CD4-positive, alpha-beta T cell treated with Interleukin-1 beta for 1 hour (primary cell): ENCODE results near the gene DENND1A.
A peak's percentile ranks its signal among the peaks of the same experiment; 100 is the strongest.
"Not testable (repeated sequence)": the region's sequence is repeated elsewhere in the genome, so short reads cannot be mapped to it uniquely, and the experiment has no call there.

ENCODE experiments used
- DNase-seq, 2 donors: peaks; one replicate each; pipeline ENCODE4 v3.0.0-alpha.2; 2020 to 2022

DENND1A gene, protein sequence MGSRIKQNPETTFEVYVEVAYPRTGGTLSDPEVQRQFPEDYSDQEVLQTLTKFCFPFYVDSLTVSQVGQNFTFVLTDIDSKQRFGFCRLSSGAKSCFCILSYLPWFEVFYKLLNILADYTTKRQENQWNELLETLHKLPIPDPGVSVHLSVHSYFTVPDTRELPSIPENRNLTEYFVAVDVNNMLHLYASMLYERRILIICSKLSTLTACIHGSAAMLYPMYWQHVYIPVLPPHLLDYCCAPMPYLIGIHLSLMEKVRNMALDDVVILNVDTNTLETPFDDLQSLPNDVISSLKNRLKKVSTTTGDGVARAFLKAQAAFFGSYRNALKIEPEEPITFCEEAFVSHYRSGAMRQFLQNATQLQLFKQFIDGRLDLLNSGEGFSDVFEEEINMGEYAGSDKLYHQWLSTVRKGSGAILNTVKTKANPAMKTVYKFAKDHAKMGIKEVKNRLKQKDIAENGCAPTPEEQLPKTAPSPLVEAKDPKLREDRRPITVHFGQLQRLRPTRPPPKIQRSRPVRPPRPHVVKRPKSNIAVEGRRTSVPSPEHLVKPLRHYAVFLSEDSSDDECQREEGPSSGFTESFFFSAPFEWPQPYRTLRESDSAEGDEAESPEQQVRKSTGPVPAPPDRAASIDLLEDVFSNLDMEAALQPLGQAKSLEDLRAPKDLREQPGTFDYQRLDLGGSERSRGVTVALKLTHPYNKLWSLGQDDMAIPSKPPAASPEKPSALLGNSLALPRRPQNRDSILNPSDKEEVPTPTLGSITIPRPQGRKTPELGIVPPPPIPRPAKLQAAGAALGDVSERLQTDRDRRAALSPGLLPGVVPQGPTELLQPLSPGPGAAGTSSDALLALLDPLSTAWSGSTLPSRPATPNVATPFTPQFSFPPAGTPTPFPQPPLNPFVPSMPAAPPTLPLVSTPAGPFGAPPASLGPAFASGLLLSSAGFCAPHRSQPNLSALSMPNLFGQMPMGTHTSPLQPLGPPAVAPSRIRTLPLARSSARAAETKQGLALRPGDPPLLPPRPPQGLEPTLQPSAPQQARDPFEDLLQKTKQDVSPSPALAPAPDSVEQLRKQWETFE

DNA sequence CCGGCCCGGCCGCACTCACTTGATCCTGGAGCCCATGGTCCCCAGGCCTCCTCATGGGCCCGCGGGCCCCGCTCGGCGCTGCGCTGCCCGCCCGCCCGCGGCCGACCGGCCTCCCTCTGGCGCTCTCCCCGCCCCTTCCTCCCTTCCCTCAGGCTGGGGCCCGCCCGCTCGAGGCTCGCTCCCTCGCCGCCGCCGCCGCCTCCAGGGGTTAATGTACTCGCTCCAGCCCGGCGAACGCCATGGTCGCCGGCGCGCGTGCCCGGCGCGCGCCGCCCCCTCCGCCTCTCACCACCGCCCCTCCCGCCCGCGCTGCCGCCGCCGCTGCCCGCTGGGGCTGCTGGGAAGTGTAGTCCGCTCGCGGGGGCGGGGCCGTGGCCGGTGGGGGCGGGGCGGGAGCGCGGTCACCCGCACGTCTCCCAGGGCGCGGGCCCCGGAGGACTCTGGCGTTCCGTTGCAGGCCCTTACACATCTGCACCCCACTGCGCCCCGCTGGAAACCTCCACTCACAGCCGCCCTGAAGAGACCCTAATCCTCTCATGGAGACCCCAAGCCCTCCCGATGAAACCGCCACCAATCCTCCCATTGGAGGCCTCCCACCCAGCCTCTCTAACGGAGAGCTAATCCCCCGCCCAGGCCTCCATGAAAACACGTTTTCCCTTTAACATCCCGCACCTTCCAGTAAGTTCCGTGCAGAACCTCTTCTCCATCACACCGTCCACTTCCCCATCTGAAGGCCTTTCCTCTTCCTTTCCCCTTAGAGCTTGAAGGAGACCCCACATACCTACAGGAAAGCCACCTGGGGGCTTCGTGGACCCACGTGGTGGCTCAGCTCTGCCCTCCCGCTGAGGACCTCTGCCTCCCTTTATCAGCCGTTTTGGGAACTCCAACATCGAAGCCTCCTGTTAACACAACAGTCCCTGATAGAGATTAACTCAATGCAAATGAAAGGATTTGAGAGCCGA lies at the start of gene DENND1A:
Gene DENND1A (minus strand): TSS at position 257 of the 962 bp plus-strand sequence. CDS start 221 bp downstream, at position 36.
- peak; percentile 91 to 92 for DNase-seq

GRCh38 chr9:123978981-123979380 lies 49.1 kb upstream of the DENND1A start:
- DNase-seq = no peak

DNA sequence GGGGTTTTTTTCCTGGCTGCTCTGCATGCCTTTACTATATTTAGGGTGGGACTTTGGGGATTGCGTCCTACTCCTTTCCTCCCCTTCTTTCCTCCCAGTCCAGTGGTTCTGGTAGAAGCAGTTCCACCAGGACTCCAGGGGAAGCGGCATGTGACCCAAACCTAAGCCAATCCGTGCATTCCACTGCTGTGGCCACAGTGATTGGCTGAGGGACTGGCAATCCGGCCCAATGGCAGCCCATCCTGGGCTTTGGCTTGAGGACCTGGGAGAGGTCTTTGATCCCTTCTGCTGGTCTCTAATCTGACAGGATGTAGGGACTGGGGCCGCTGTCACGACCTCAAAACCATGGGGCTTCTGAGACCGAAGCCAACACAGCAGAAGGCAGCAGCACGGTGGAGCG lies 46.7 kb upstream of the DENND1A start:
- not testable (repeated sequence) for DNase-seq

GRCh38 chr9:123975871-123976270 lies 45.9 kb upstream of the DENND1A start:
- DNase-seq = no peak

DNA sequence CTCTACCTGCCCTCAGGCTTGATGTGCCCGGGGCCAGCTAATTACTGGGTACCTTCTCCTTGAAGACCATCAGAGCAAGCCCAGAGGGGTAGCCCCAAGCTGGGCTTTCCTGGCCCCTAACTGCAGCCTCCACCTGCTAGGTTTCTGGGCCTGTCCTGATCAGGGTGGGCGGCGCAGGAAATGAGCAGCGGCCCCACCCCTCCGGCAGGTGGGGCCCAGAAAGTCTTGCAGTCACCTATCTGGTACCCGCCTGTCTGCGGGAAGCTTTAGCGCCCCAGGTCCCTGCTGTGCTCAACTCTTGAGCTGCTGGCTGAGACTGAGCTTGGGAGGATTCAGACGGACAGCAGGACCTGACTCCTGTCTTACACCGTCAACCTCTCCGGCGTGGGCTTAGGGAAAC lies 44.5 kb upstream of the DENND1A start:
- no peak for DNase-seq

GRCh38 chr9:123973590-123974223 lies 43.8 kb upstream of the DENND1A start:
- DNase-seq = no peak

- DNase-seq = no peak
Observed at GRCh38 chr9:123972618-123973017, 42.7 kb upstream of the DENND1A start.

DNA sequence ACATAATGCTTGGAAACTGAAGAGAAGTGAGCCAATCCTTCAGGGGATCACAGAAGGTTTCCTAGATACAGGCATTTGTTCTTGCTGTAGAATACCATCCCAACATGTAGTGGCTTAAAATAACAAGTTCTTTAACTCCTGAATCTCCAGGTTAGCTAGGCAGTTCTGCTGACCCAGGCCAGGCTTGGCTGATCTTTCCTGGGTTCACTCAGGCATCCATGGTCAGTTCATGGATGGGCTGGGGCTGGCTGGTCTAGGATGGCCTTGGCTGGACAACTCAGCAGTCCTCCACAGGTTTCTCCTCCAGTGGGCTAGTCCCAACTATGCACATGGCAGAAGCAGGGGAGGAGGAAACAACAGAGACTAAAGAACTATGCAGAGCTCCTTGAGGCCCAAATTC lies 37.4 kb upstream of the DENND1A start:
- DNase-seq = no peak

DNA sequence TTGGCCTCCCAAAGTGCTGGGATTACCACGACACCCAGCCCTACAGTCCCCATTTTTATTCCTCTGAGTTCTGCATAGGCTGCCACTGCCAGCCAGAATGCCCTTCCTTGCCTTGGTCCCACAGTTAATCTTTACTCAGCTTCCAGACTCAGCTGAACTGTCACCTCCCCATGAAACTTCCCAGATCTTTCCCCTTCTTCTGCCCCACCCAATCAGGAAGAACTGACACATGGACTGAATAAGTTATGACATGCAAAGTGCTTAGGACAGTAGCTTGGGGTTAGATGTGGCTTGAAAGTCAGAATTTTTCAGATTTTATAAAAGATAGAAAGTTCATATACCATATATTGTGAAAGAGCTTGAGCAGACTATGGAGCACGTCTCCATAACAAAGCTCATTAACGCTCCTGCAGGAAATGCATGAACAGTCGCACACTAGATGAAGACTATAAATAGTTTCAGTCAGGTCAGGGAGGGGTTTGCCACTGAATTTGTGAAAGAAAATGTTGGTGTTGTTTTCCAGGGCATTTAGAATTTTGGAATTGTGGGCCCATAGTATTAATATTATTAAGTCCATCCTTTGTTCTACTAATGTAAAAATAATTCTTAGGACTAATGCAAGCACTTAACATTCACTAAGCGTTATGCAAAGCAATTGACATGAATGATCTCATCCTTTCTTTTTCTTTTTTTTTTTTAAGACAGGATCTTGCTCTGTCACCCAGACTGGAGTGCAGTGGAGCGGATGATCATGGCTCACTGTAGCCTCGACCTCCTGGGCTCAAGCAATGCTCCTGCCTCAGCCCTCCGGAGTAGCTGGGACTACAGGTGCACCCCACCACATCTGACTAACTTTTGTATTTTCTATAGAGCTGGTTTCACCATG lies 36.1 kb upstream of the DENND1A start:
- DNase-seq = no peak

DNA sequence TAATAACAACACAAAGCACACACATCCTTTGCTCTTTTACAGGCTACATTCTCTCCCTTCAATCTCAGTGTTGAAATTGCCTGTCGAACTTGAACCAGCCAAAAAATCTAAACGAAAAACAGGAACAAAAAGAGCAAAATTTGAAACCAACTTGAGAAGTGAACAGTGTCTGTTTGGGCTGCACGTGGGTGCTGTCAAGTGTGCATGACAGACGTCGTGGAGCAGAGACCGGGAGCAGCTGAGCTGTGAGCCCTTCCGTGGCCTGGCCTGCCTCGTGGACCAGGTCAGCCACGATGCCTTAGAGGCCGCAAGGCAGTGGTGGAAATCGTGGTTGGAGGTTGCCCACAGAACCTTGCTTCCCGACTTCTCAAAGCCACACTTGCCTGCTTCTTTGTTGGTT lies 34.8 kb upstream of the DENND1A start:
- no peak for DNase-seq

GRCh38 chr9:123960965-123961364 lies 31.0 kb upstream of the DENND1A start:
- DNase-seq = no peak

DNA sequence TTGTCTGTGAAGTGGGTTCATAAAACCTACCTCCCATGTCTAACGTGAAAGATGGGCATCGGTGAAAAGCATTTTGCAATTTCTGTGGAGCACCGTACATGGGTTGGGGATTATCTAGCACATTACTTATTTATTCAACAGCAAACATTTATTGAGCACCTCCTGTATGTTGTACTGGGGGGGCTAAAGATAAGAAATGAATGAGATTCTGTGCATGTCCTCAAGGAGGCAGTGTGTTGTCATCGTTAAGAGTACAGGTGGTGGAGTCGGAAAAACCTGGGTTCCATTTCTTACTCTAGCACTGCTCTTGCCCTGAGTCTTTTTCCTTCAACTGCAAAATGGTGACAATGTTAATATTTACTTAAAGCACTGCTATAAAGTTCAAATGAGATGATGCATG lies 30.4 kb upstream of the DENND1A start:
- no peak for DNase-seq

DNA sequence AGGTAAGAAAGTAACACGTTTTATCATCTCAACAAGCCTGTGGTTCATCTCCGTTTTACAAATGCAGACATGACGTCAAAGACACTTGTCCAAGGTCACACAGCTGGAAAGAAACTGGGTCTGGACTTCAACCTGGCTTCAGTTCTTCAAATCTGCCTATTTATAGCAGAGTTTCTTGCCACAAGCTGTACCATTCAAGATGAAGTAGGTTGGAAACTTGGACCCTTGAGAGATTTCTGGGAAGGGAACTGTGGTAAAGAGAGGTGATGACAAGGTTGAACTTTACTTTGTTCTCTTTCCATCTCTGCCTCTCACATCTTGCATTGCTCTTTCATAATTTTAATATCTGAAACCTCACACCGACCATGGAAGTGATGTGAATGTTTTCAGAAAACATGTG lies 29.9 kb upstream of the DENND1A start:
- DNase-seq = no peak

DNA sequence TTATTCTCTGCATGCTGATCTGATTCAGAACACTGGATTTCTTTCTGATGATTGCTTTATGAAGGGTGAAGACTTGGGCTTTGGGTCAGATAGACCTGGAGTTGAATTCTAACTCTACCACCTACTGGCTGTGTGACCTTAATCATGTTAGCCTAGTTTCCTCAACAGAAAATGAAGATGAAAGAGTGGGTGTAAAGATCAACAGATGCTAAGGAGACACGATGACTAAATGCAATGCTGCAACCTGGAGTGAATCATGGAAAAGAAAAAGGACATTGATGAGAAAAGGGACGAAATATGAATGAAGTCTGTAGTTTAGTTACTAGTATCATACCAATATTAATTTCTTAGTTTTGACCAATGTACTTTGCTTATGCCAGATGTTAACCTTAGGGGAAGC lies 27.8 kb upstream of the DENND1A start:
- no peak for DNase-seq

- no peak for DNase-seq
Observed at GRCh38 chr9:123957168-123957721, 27.3 kb upstream of the DENND1A start.

- no peak for DNase-seq
Observed at GRCh38 chr9:123955637-123956036, 25.7 kb upstream of the DENND1A start.

GRCh38 chr9:123954518-123955280 lies 24.8 kb upstream of the DENND1A start:
- no peak for DNase-seq

GRCh38 chr9:123952641-123953495 lies 22.9 kb upstream of the DENND1A start:
- no peak for DNase-seq

- no peak for DNase-seq
Observed at GRCh38 chr9:123948286-123948685, 18.4 kb upstream of the DENND1A start.
